Measurements from ENCODE around the gene LYST. TPM values are rescaled to one million over a fixed set of nuclear protein-coding genes. Genes with fewer than 3 reads are reported as not detected.

Gene LYST
- total and polyA plus RNA-seq, 2 of the 4 experiments (the other 2 are of a cell fraction), result 2.2 to 7.2 TPM

DNA sequence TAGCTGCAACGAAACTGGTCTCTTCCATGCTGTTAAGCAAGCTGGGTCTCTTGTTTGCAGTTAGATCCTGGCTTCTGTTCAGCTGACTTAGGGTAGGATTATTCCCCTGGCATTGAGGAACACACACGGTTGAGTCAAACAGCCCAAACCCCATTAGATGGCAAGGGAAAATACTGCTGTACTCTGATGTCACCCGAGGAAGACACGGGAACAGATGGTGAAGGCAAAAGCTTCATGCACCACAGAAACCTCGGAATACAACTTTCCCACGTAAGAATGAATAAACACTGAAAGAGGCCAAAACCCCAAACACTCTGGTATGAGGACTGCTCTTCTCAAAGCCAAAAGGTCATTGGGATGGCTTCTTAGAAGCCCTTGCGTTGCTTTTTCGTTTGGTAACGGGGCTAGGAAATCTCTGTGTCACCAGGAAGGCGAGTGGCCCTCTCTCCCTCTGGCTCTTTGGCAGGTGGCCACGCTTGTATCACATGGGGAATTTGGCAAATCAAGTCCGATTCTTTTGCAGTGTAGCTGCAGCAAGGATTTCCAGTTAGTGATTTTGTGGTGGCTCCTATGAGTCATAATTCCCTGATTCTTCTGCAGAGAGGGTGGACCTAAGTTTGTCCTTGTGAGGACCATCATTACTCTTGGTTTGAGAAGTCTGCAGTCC is 16.7 kb upstream of the LYST start:
- Histone ChIP-seq H3K9me1 (ENCODE audit: insufficient read depth, low read length) (peaks cover 4% of the 10 kb centered on the region; the same call in 1 of the 2 replicates), H3K18ac (ENCODE audit: low read depth, low read length) (no peak overlapping the region), H3K4me3 (ENCODE audit: insufficient read depth, low read depth, low read length) (peak overlapping the region; percentile 1; the same call in 1 of the 2 replicates), H4K8ac (ENCODE audit: low read depth in 2 of 2, low read length in 2 of 2) (no peak overlapping the region; a peak in 1 of 4 replicates), H2AK5ac (ENCODE audit: low read depth, low read length) (peak overlapping the region; percentile 9; the same call in 1 of the 2 replicates), H3K14ac (replicated peaks; ENCODE audit: low read depth, low read length) (no peak overlapping the region; the same call in 1 of the 2 replicates), H3K4me1 (ENCODE audit: control insufficient read depth, insufficient read depth, low read length) (peaks cover 5% of the 10 kb centered on the region), H3K36me3 (ENCODE audit: control insufficient read depth, insufficient read depth, low read length) (no peaks in the 10 kb centered on the region), H2BK120ac (ENCODE audit: low read depth, low read length) (0 out of 2 replicates have a peak overlapping the region, but pooled peaks have one; percentile 1), H2BK5ac (ENCODE audit: low read depth, low read length, poor library complexity, severe bottlenecking) (peak overlapping the region; percentile 6), H3K9ac (ENCODE audit: low read depth, low read length) (no peak overlapping the region), H3K4ac (ENCODE audit: low read depth, low read length) (peak overlapping the region; percentile 10), H2BK20ac (ENCODE audit: low read depth, low read length) (peak overlapping the region; percentile 70), H3K79me1 (ENCODE audit: low read depth in 1 of 2, low read length in 2 of 2) (no peaks in the 10 kb centered on the region), H4K20me1 (ENCODE audit: insufficient read depth, low read length) (peaks cover 4% of the 10 kb centered on the region; the same call in 1 of the 2 replicates), H3K27me3 (ENCODE audit: control insufficient read depth, insufficient read depth, low read length) (peaks cover 4% of the 10 kb centered on the region; the same call in 1 of the 2 replicates), H3K56ac (ENCODE audit: extremely low read depth, insufficient read depth, low read length) (no peak overlapping the region), H2AK9ac (replicated peaks; ENCODE audit: low read depth, low read length, poor library complexity) (no peak overlapping the region), H3K27ac (ENCODE audit: insufficient read depth, low read length) (no peak overlapping the region; the same call in 1 of the 2 replicates), H4K91ac (ENCODE audit: insufficient read depth, low read depth, low read length) (no peak overlapping the region), H3K9me3 (ENCODE audit: control insufficient read depth, insufficient read depth, low read length) (no peaks in the 10 kb centered on the region), H3K23ac (ENCODE audit: low read depth, low read length) (no peak overlapping the region), H3K4me2 (ENCODE audit: low read depth, low read length) (peak overlapping the region; percentile 38), H2AFZ (replicated peaks; ENCODE audit: low read length, poor library complexity) (peak overlapping the region; percentile 52), H4K5ac (ENCODE audit: low read depth, low read length) (no peak overlapping the region), H2BK15ac (ENCODE audit: low read depth, low read length) (0 out of 3 replicates have a peak overlapping the region, but pooled peaks have one; percentile 2)
- POLR2A ChIA-PET (ENCODE audit: unreplicated experiment), result no interaction called here
- TF ChIP-seq NFE2L2 (IDR thresholded peaks at IDR 0.05; ENCODE audit: low read depth, low read length) (no peak), FOS (IDR thresholded peaks at IDR 0.05; ENCODE audit: low read depth, low read length) (peak; percentile 76), RCOR1 (IDR thresholded peaks at IDR 0.05; ENCODE audit: insufficient replicate concordance, low read length) (peak; percentile 56), MAFK (IDR thresholded peaks at IDR 0.05; ENCODE audit: low read depth, low read length) (no peak)
- TF ChIP-seq, protein P1, sequence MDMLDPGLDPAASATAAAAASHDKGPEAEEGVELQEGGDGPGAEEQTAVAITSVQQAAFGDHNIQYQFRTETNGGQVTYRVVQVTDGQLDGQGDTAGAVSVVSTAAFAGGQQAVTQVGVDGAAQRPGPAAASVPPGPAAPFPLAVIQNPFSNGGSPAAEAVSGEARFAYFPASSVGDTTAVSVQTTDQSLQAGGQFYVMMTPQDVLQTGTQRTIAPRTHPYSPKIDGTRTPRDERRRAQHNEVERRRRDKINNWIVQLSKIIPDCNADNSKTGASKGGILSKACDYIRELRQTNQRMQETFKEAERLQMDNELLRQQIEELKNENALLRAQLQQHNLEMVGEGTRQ (IDR thresholded peaks at IDR 0.05; ENCODE audit: low read depth, low read length), result peak; percentile 94
- WGBS, 2 experiments (ENCODE audit: extremely low coverage in 2 of 2, insufficient read length in 1 of 2), result 6% methylated on average over 3 of the region's 12 CpGs; no CpG with 5 or more reads in 1 of the 2 experiments
- intact Hi-C loops (cut with micrococcal nuclease), result no loop called here
- dilution Hi-C loops (cut with HindIII; ENCODE audit: low sequenced_read_pairs, unreplicated experiment), result no loop called here
- CTCF ChIA-PET, result no interaction called here
- no TSS peak for BruUV-seq (replicated peaks)
- ATAC-seq (ENCODE audit: low read depth) (peak; percentile 91), DNase-seq (peak; percentile 97)
- in situ Hi-C loops (cut with MboI; ENCODE audit: low sequenced_read_pairs), result no loop called here

Measured in IMR-90 (cell line).